Measurements from ENCODE around the gene GSTP1. TPM values are rescaled to one million over a fixed set of nuclear protein-coding genes. Genes with fewer than 3 reads are reported as not detected.

Gene GSTP1
- total RNA-seq (1,000 to 10,000 TPM in 1 of 9 donors, 100 to 1,000 TPM in 8; 332 to 1,325 (median 444) TPM), polyA plus RNA-seq (100 to 1,000 TPM; 267 to 762 (median 466) TPM)
- long read RNA-seq, donor 1, transcript GSTP1-203 (3 exons, 736 nt), result minor isoform, 15 of 404 reads
- long read RNA-seq, donor 1, transcript GSTP1-202 (7 exons, 961 nt), result major isoform, 163 of 404 reads
- long read RNA-seq, donor 1, partial matches to known transcripts, result 224 of 404 reads
- long read RNA-seq, donor 1, other reads (novel, unspliced or antisense), result 0 of 404 reads
- long read RNA-seq, donor 2, transcript GSTP1-203 (3 exons, 736 nt), result minor isoform, 17 of 294 reads
- long read RNA-seq, donor 2, transcript GSTP1-202 (7 exons, 961 nt), result major isoform, 126 of 294 reads
- long read RNA-seq, donor 2, partial matches to known transcripts, result 151 of 294 reads
- long read RNA-seq, donor 2, other reads (novel, unspliced or antisense), result 0 of 294 reads
- long read RNA-seq, donor 3, transcript GSTP1-202 (7 exons, 961 nt), result major isoform, 229 of 327 reads
- long read RNA-seq, donor 3, transcript GSTP1-203 (3 exons, 736 nt), result minor isoform, 5 of 327 reads
- long read RNA-seq, donor 3, partial matches to known transcripts, result 93 of 327 reads
- long read RNA-seq, donor 3, other reads (novel, unspliced or antisense), result 0 of 327 reads
- long read RNA-seq, donor 4, transcript GSTP1-202 (7 exons, 961 nt), result major isoform, 465 of 542 reads
- long read RNA-seq, donor 4, partial matches to known transcripts, result 69 of 542 reads
- long read RNA-seq, donor 4, other reads (novel, unspliced or antisense), result 5 of 542 reads
- long read RNA-seq, donor 5, transcript GSTP1-202 (7 exons, 961 nt), result major isoform, 339 of 372 reads
- long read RNA-seq, donor 5, partial matches to known transcripts, result 19 of 372 reads
- long read RNA-seq, donor 5, other reads (novel, unspliced or antisense), result 12 of 372 reads
- long read RNA-seq, donor 6, transcript GSTP1-202 (7 exons, 961 nt), result major isoform, 361 of 459 reads
- long read RNA-seq, donor 6, partial matches to known transcripts, result 88 of 459 reads
- long read RNA-seq, donor 6, other reads (novel, unspliced or antisense), result 7 of 459 reads
- long read RNA-seq, donor 7, transcript GSTP1-202 (7 exons, 961 nt), result major isoform, 140 of 227 reads
- long read RNA-seq, donor 7, transcript GSTP1-203 (3 exons, 736 nt), result minor isoform, 19 of 227 reads
- long read RNA-seq, donor 7, partial matches to known transcripts, result 68 of 227 reads
- long read RNA-seq, donor 7, other reads (novel, unspliced or antisense), result 0 of 227 reads
- long read RNA-seq, donor 8, transcript GSTP1-203 (3 exons, 736 nt), result minor isoform, 7 of 399 reads
- long read RNA-seq, donor 8, transcript GSTP1-202 (7 exons, 961 nt), result major isoform, 315 of 399 reads
- long read RNA-seq, donor 8, partial matches to known transcripts, result 75 of 399 reads
- long read RNA-seq, donor 8, other reads (novel, unspliced or antisense), result 0 of 399 reads
- long read RNA-seq, donor 9, transcript GSTP1-202 (7 exons, 961 nt), result major isoform, 197 of 252 reads
- long read RNA-seq, donor 9, transcript GSTP1-203 (3 exons, 736 nt), result minor isoform, 7 of 252 reads
- long read RNA-seq, donor 9, partial matches to known transcripts, result 48 of 252 reads
- long read RNA-seq, donor 9, other reads (novel, unspliced or antisense), result 0 of 252 reads
- long read RNA-seq, donor 10, transcript GSTP1-202 (7 exons, 961 nt), result major isoform, 121 of 155 reads
- long read RNA-seq, donor 10, transcript GSTP1-203 (3 exons, 736 nt), result minor isoform, 8 of 155 reads
- long read RNA-seq, donor 10, partial matches to known transcripts, result 26 of 155 reads
- long read RNA-seq, donor 10, other reads (novel, unspliced or antisense), result 0 of 155 reads

DNA sequence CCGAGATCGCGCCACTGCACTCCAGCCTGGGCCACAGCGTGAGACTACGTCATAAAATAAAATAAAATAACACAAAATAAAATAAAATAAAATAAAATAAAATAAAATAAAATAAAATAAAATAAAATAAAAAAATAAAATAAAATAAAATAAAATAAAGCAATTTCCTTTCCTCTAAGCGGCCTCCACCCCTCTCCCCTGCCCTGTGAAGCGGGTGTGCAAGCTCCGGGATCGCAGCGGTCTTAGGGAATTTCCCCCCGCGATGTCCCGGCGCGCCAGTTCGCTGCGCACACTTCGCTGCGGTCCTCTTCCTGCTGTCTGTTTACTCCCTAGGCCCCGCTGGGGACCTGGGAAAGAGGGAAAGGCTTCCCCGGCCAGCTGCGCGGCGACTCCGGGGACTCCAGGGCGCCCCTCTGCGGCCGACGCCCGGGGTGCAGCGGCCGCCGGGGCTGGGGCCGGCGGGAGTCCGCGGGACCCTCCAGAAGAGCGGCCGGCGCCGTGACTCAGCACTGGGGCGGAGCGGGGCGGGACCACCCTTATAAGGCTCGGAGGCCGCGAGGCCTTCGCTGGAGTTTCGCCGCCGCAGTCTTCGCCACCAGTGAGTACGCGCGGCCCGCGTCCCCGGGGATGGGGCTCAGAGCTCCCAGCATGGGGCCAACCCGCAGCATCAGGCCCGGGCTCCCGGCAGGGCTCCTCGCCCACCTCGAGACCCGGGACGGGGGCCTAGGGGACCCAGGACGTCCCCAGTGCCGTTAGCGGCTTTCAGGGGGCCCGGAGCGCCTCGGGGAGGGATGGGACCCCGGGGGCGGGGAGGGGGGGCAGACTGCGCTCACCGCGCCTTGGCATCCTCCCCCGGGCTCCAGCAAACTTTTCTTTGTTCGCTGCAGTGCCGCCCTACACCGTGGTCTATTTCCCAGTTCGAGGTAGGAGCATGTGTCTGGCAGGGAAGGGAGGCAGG lies at the start of gene GSTP1:
GSTP1 (plus strand) TSS at position 566 of the 958 bp plus-strand sequence; CDS start at position 598, 32 bp downstream.
- WGBS, 4 donors, result 2 to 5% (median 2%) methylated on average over 27 to 81 of the region's 81 CpGs
- peaks cover 4 to 10% of the 10 kb centered on the region in 2 donors for H3K4me1 ChIP-seq (replicated peaks in 1 of 2)
- peak within 1 kb of the TSS in 2 of 4 donors; percentile 58 to 80 for H3K4me3 ChIP-seq
- TF ChIP-seq POLR2A (IDR thresholded peaks at IDR 0.05), result peak; percentile 82 to 87
- TF ChIP-seq, protein P1, sequence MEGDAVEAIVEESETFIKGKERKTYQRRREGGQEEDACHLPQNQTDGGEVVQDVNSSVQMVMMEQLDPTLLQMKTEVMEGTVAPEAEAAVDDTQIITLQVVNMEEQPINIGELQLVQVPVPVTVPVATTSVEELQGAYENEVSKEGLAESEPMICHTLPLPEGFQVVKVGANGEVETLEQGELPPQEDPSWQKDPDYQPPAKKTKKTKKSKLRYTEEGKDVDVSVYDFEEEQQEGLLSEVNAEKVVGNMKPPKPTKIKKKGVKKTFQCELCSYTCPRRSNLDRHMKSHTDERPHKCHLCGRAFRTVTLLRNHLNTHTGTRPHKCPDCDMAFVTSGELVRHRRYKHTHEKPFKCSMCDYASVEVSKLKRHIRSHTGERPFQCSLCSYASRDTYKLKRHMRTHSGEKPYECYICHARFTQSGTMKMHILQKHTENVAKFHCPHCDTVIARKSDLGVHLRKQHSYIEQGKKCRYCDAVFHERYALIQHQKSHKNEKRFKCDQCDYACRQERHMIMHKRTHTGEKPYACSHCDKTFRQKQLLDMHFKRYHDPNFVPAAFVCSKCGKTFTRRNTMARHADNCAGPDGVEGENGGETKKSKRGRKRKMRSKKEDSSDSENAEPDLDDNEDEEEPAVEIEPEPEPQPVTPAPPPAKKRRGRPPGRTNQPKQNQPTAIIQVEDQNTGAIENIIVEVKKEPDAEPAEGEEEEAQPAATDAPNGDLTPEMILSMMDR (IDR thresholded peaks at IDR 0.05), result peak; percentile 21 to 88 (median 55)
- peaks cover 0 to 8% of the 10 kb centered on the region in 2 donors for H3K36me3 ChIP-seq (replicated peaks in 1 of 2)
- peak within 1 kb of the TSS; percentile 81 to 96 (median 95) for H3K27ac ChIP-seq
- no peaks in the 10 kb centered on the region for H3K27me3 ChIP-seq
- H3K9me3 ChIP-seq (replicated peaks in 1 of 3), result no peaks in the 10 kb centered on the region
- intact Hi-C loops (cut with DNase I), result no loop called here
- DNase-seq, result peak; percentile 86 to 93 (median 90)

DNA sequence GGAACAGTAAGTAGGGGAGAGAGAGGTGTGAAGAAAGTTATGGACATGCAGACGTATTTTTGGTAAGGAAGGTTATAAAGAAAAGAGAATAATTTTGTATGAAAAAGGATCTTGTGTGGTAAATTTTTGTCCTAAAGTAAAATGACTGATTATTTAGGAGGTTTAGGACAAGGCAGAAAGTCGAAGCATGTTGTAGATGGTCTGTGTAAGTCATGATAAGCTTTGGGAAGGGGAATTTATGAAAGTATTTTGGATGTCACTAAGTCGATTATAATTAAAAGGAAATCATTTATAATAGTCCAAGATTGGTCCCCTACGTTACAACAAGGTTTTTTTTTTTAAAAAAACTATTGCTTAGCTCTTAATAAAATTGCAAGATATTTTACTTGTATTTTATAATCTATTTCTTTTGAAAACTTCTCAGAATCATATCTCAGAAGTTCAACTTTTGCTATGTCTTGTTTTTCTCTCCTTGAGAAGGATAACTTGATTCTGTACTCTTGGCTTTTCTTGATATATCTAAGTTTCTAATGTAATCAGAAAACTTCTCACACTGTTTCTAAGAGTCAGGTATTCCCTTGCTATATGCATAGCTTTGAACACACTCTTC lies 49.4 kb upstream of the GSTP1 start:
- intact Hi-C loops (cut with DNase I), result no loop called here
- DNase-seq, result no peak
- WGBS, 4 donors, result 38 to 50% (median 43%) methylated on average over 4 of the region's 4 CpGs
- Histone ChIP-seq H3K36me3 (replicated peaks in 1 of 2) (no peaks in the 10 kb centered on the region), H3K27me3 (no peaks in the 10 kb centered on the region), H3K9me3 (replicated peaks in 1 of 3) (peaks cover 0 to 7% (median 0%) of the 10 kb centered on the region in 3 donors), H3K4me3 (no peak overlapping the region), H3K4me1 (replicated peaks in 1 of 2) (peaks cover 7% of the 10 kb centered on the region in 2 donors), H3K27ac (no peak overlapping the region)
- TF ChIP-seq POLR2A (IDR thresholded peaks at IDR 0.05), result no peak
- TF ChIP-seq, protein P1 (IDR thresholded peaks at IDR 0.05), result no peak

DNA sequence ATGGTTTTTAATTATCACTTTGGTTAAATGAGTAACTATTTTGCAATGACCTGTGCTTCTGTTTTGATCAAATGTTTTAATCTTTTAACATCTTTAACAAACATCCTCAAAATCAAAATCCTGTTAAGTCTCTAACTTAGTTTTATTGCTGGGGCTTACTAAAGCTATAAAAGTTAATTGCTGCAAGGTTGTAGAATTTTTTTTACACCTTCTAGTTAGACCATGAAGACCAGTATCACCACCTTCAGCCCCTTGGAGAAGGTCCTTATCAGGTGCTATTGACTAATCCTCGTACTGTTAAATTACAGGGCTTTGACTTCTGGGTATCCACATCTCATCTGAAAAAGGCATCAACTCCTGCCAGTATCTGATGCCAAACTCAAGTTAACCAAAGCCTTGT lies 48.1 kb upstream of the GSTP1 start:
- TF ChIP-seq, protein P1 (IDR thresholded peaks at IDR 0.05), result no peak
- H3K4me3 ChIP-seq, result no peak overlapping the region
- H3K9me3 ChIP-seq (replicated peaks in 1 of 3), result peaks cover 0 to 7% (median 0%) of the 10 kb centered on the region in 3 donors
- intact Hi-C loops (cut with DNase I), result no loop called here
- 73 to 91% (median 85%) methylated on average over 1 of the region's 1 CpG for WGBS, 4 donors
- H3K27ac ChIP-seq, result no peak overlapping the region
- H3K27me3 ChIP-seq, result no peaks in the 10 kb centered on the region
- H3K36me3 ChIP-seq (replicated peaks in 1 of 2), result no peaks in the 10 kb centered on the region
- H3K4me1 ChIP-seq (replicated peaks in 1 of 2), result peaks cover 7% of the 10 kb centered on the region in 2 donors
- no peak for DNase-seq
